ENCODE data around the gene IQCK. TPM values are rescaled to one million over a fixed set of nuclear protein-coding genes. Genes with fewer than 3 reads are reported as not detected.

Gene IQCK
- total RNA-seq, 4 donors from 2014 or later, result 9.0 to 16.3 (median 14.5) TPM

DNA sequence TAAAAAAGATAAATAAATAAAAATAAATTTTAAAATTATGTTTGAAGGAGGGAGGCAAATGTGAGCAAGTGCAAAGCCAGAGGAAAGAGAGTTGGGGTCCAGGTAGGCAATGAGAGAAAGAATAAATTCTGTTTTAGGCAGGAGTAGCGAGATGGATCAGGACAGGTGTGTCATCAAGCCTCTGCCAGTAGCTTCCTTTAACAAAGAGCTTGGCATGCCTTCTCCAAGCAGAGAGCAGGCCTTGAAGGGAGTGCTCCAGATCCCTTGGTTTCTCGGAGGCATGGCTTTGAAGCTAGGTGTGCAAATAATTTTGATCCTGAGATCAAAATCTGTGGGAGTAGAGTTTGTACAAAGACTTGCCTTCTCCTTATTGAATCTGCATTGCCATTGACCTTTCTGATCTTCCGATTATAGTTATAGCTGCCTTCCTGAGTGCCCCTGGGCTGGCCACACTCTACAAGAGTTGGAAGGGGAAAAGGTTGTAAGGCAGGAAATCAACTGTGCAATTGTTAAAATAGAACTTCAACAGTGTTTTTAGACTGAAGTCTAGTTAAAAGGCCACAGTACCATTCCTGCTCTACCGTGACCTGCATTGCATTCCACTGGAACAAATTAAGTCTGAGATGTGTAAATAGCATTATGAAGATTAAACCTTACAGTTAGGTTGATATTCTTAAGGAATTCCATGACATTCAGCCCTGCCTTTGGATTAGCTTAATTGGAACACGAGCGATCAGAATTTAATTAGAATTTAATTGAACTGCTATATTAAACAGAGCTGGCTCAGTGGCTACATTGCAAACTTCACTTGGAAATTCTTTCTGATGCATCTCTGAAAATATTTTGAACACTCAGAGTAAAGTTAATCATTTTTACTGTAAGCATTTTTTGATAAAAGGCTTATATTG lies 33.7 kb downstream of the IQCK start:
- WGBS, 2 donors (ENCODE audit: low coverage in 1 of 2), result 66 to 67% methylated on average over 4 to 6 of the region's 6 CpGs
- no peak overlapping the region for H3K27ac ChIP-seq
- no peak for ATAC-seq

DNA sequence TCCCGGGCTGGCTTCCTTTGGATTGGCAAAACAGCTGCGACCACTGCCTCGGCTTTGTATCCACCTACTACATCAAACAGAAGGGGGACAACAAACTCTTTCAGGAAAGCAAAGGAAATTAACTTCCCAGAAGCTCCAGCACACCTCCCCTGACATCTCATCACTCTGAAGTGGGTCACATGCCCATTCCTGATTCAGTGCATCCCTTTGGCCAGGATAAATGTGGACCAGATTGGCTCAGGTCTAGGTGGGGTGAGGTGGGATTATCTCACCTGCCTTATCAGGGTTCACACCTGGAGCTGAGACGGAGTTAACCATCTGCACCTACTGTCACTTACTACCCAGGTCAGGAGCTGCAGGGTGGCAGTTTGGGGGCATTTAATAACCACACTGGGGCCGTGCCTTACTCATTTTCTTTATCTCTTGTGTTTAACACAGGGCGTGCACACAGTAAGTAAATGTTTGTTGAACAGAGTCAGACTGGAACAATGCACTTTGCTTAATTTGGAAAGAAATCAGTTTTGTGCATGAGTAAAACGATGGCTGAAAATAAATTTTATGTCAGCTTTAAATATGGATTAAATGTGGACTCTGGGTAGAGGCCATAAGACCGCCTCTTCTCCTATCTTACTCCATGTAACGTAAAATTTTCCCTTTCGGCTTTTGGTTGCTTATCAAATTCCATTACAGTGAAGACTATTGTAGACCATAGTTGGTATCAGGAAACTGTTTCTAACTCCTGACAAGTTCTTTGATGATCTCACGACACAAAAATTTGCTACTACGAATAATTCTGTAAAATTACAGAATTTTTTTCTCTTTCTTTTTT lies 36.0 kb downstream of the IQCK start:
- 67 to 78% methylated on average over 10 to 11 of the region's 12 CpGs for WGBS, 2 donors (ENCODE audit: low coverage in 1 of 2)
- H3K9me3 ChIP-seq, result no peaks in the 10 kb centered on the region
- no peak overlapping the region for H3K4me3 ChIP-seq
- no peaks in the 10 kb centered on the region for H3K36me3 ChIP-seq
- peak overlapping the region in 2 of 4 donors; percentile 40 to 54 for H3K27ac ChIP-seq
- TF ChIP-seq, protein P1, sequence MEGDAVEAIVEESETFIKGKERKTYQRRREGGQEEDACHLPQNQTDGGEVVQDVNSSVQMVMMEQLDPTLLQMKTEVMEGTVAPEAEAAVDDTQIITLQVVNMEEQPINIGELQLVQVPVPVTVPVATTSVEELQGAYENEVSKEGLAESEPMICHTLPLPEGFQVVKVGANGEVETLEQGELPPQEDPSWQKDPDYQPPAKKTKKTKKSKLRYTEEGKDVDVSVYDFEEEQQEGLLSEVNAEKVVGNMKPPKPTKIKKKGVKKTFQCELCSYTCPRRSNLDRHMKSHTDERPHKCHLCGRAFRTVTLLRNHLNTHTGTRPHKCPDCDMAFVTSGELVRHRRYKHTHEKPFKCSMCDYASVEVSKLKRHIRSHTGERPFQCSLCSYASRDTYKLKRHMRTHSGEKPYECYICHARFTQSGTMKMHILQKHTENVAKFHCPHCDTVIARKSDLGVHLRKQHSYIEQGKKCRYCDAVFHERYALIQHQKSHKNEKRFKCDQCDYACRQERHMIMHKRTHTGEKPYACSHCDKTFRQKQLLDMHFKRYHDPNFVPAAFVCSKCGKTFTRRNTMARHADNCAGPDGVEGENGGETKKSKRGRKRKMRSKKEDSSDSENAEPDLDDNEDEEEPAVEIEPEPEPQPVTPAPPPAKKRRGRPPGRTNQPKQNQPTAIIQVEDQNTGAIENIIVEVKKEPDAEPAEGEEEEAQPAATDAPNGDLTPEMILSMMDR (IDR thresholded peaks at IDR 0.05), result no peak
- TF ChIP-seq POLR2A (IDR thresholded peaks at IDR 0.05), result no peak
- TF ChIP-seq POLR2AphosphoS5 (IDR thresholded peaks at IDR 0.05), result no peak
- TF ChIP-seq EP300 (IDR thresholded peaks at IDR 0.05), result no peak
- ATAC-seq, result no peak
- H3K27me3 ChIP-seq, result no peaks in the 10 kb centered on the region
- peaks cover 0 to 13% (median 0%) of the 10 kb centered on the region in 3 donors for H3K4me1 ChIP-seq

More for the DNA sequence above, 33.7 kb downstream of the IQCK start:
- TF ChIP-seq EP300 (IDR thresholded peaks at IDR 0.05) (no peak), POLR2AphosphoS5 (IDR thresholded peaks at IDR 0.05) (no peak)
- no peak overlapping the region for H3K4me3 ChIP-seq
- H3K27me3 ChIP-seq, result no peaks in the 10 kb centered on the region
- H3K36me3 ChIP-seq, result no peaks in the 10 kb centered on the region
- no peaks in the 10 kb centered on the region for H3K9me3 ChIP-seq
- H3K4me1 ChIP-seq, result peaks cover 0 to 9% (median 0%) of the 10 kb centered on the region in 3 donors

DNA sequence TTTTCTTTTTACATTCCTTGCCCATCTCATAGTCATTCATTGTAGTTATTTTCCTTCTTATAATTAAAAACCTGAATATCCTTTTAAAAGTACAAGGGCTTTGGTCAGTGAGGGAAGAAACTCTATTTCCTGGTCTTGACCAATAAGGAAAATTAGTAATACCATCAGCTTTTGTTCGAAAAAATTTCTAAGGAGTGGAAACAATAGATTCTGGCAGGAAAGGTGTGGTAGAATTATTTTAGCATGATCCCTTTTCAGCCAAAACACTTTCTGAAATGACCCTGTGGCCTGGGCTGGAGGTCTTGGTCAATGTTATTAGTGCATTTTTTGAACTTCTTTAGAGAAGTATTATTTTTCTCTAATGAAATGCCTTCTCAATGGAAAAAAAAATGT lies 36.6 kb downstream of the IQCK start:
- Histone ChIP-seq H3K9me3 (no peaks in the 10 kb centered on the region), H3K27me3 (no peaks in the 10 kb centered on the region), H3K27ac (peak overlapping the region in 2 of 4 donors; percentile 5 to 47), H3K4me1 (peaks cover 0 to 13% (median 0%) of the 10 kb centered on the region in 3 donors), H3K36me3 (no peaks in the 10 kb centered on the region), H3K4me3 (no peak overlapping the region)
- no peak for TF ChIP-seq POLR2AphosphoS5 (IDR thresholded peaks at IDR 0.05)
- TF ChIP-seq POLR2A (IDR thresholded peaks at IDR 0.05), result no peak
- TF ChIP-seq, protein P1 (IDR thresholded peaks at IDR 0.05), result no peak
- TF ChIP-seq EP300 (IDR thresholded peaks at IDR 0.05), result no peak
- ATAC-seq, result no peak
- 80 to 83% methylated on average over 1 of the region's 1 CpG for WGBS, 2 donors (ENCODE audit: low coverage in 1 of 2)

DNA sequence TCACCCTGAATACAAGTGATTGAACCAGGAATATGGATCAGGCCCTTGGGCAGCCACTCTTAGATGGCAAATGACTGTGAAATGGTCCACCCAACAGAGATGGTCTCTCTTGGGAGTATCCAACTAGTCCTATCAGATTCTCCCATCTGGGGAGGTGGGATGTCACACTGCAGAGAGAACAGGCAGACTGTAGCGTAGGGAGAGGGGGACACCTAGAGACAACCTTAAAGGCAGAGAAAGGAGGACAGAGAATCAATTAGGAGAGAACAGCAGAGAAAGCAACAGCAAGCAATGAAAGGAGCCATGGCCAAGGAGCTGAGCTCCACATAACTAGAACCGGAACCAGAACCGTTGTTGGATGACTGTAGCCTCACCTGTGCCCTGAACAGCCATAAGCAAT lies 37.2 kb downstream of the IQCK start:
- Histone ChIP-seq H3K27me3 (no peaks in the 10 kb centered on the region), H3K9me3 (no peaks in the 10 kb centered on the region), H3K4me3 (no peak overlapping the region), H3K36me3 (no peaks in the 10 kb centered on the region), H3K27ac (peak overlapping the region in 3 of 4 donors; percentile 5 to 47 (median 37)), H3K4me1 (peaks cover 0 to 13% (median 0%) of the 10 kb centered on the region in 3 donors)
- no peak for ATAC-seq
- WGBS, 2 donors (ENCODE audit: low coverage in 1 of 2), result 94 to 95% methylated on average over 2 to 3 of the region's 3 CpGs
- TF ChIP-seq POLR2A (IDR thresholded peaks at IDR 0.05) (no peak), EP300 (IDR thresholded peaks at IDR 0.05) (no peak), POLR2AphosphoS5 (IDR thresholded peaks at IDR 0.05) (no peak)

DNA sequence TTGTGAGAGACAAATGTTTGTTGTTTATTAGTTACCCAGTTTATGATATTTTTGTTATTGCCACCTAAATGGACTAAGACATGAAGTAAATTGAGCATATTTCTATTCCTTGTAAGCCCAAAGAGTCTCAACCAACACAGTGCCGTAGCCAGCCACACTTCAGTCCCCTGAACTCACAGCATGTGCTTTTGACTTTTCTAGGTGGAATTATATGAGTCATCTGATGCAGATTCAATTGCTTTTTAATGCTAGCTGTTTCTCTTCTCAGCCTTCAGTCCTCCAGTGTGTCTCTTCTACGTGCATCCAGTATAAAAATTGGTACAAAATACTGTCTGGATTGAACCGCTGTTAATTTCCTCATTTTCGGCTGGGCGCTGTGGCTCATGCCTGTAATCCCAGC lies 39.0 kb downstream of the IQCK start:
- peaks cover 0 to 13% (median 0%) of the 10 kb centered on the region in 3 donors for H3K4me1 ChIP-seq
- H3K4me3 ChIP-seq, result no peak overlapping the region
- H3K36me3 ChIP-seq, result no peaks in the 10 kb centered on the region
- ATAC-seq, result no peak
- H3K9me3 ChIP-seq, result no peaks in the 10 kb centered on the region
- H3K27me3 ChIP-seq, result no peaks in the 10 kb centered on the region
- 40 to 63% methylated on average over 1 to 5 of the region's 5 CpGs for WGBS, 2 donors (ENCODE audit: low coverage in 1 of 2)
- H3K27ac ChIP-seq, result no peak overlapping the region
- TF ChIP-seq, protein P1 (IDR thresholded peaks at IDR 0.05), result no peak
- TF ChIP-seq POLR2AphosphoS5 (IDR thresholded peaks at IDR 0.05), result no peak
- TF ChIP-seq POLR2A (IDR thresholded peaks at IDR 0.05), result no peak
- TF ChIP-seq EP300 (IDR thresholded peaks at IDR 0.05), result no peak
